HCT116 (cell line): ENCODE results near the gene WDPCP. TPM values are rescaled to one million over a fixed set of nuclear protein-coding genes. Genes with fewer than 3 reads are reported as not detected.
"Not testable (repeated sequence)": the region's sequence is repeated elsewhere in the genome, so short reads cannot be mapped to it uniquely, and the experiment has no call there.

Experiments
- ATAC-seq: fragments of 200-7000 bp; cut with Tn5 transposase; 2 replicates; pipeline ENCODE4 v1.9.1; 2020; ENCODE audit warnings: mild to moderate bottlenecking, moderate library complexity
- BruUV-seq: library from RNA; stranded (reverse); fragments of 400-500 nt; replicated peaks from 2 replicates; lab custom pipeline; 2021; lab: Mats Ljungman, UMichigan
- CTCF ChIA-PET: fragments of 300-600 bp; sonication (Branson Sonifier 250); formaldehyde crosslinking; loops from one replicate; lab custom pipeline; 2021; ENCODE audit warnings: antibody characterized with exemption; lab: Charles Lee
- POLR2A ChIA-PET: fragments of 300-600, 350-600 bp; sonication (Branson Sonifier 250); formaldehyde crosslinking; loops from one replicate; lab custom pipeline; 2021; ENCODE audit warnings: antibody characterized with exemption; lab: Charles Lee
- RAD21 ChIA-PET, 2 experiments: fragments of 300-600 bp; sonication (Branson Sonifier 250); formaldehyde crosslinking; loops; one replicate each; lab custom pipeline; 2023; ENCODE audit warnings: low total read pairs in 2 of 2; ENCODE audit not compliant: uncharacterized antibody in 2 of 2, unreplicated experiment in 2 of 2, low non-redundant PET in 1 of 2; lab: Charles Lee
- DNase-seq: peaks from one replicate; pipeline ENCODE4 v3.0.0-alpha.2; 2010; ENCODE audit warnings: low read depth, low spot score
- H2AFZ ChIP-seq: fragments of 200-600 bp; shearing (Covaris generic), sonication (generic); 2 replicates; pipeline ENCODE4 v1.6.1; 2017; ENCODE audit warnings: low read depth, mixed run types, mixed read lengths, antibody characterized with exemption, low read length; ENCODE audit not compliant: poor library complexity, severe bottlenecking
- H3K27ac ChIP-seq: 2 replicates; pipeline ENCODE4 v1.5.1; 2012; ENCODE audit warnings: low read depth, low read length
- H3K27me3 ChIP-seq: fragments of 200-600 bp; sonication (generic); 2 replicates; pipeline ENCODE4 v1.6.1; 2016; ENCODE audit warnings: mixed run types, low read length, mixed read lengths; ENCODE audit not compliant: insufficient read depth
- H3K36me3 ChIP-seq, 2 experiments: fragments of 200-500 bp in 1 of 2; fragments of 200-600 bp in 1 of 2; sonication (Bioruptor generic) in 1 of 2; sonication (generic) in 1 of 2; 2 replicates each; pipeline versions ENCODE4 v1.5.1 to v1.6.1; 2014 to 2016; ENCODE audit warnings: low read length in 2 of 2, inconsistent platforms in 1 of 2, mixed read lengths in 1 of 2, mixed run types in 1 of 2; ENCODE audit not compliant: insufficient read depth in 2 of 2, control insufficient read depth in 1 of 2
- H3K4me1 ChIP-seq, 2 experiments: fragments of 200-600 bp in 1 of 2; sonication (generic) in 1 of 2; 2 replicates each; pipeline versions ENCODE4 v1.5.1 to v1.6.1; 2012 to 2017; ENCODE audit warnings: low read length in 2 of 2, inconsistent platforms in 1 of 2, mild to moderate bottlenecking in 1 of 2, mixed read lengths in 1 of 2, mixed run types in 1 of 2, moderate library complexity in 1 of 2; ENCODE audit not compliant: insufficient read depth in 2 of 2, control insufficient read depth in 1 of 2
- H3K4me2 ChIP-seq: fragments of 200-600 bp; sonication (generic); 2 replicates; pipeline ENCODE4 v1.6.1; 2017; ENCODE audit warnings: mixed run types, low read length, mixed read lengths
- H3K4me3 ChIP-seq, 2 experiments: fragments of 200-600 bp in 1 of 2; sonication (generic) in 1 of 2; replicated peaks in 1 of 2; 2 replicates each; pipeline ENCODE4 v1.5.1; 2011 to 2016; ENCODE audit warnings: low read length in 2 of 2, control low read depth in 1 of 2, low read depth in 1 of 2, mild to moderate bottlenecking in 1 of 2, mixed read lengths in 1 of 2, mixed run types in 1 of 2
- H3K79me2 ChIP-seq: fragments of 200-600 bp; sonication (generic); 2 replicates; pipeline ENCODE4 v1.6.1; 2017; ENCODE audit warnings: mild to moderate bottlenecking, mixed run types, low read length, moderate library complexity, mixed read lengths; ENCODE audit not compliant: insufficient read depth
- H3K9ac ChIP-seq: fragments of 200-600 bp; sonication (generic); 2 replicates; pipeline ENCODE4 v1.6.1; 2016; ENCODE audit warnings: low read length, mixed read lengths
- H3K9me2 ChIP-seq: fragments of 200-600 bp; sonication (generic), shearing (Covaris generic); 2 replicates; pipeline ENCODE4 v1.6.1; 2017; ENCODE audit warnings: mixed run types, mild to moderate bottlenecking, moderate library complexity; ENCODE audit not compliant: insufficient read depth
- H3K9me3 ChIP-seq, 2 experiments: fragments of 200-500 bp in 1 of 2; fragments of 200-600 bp in 1 of 2; sonication (Bioruptor generic) in 1 of 2; sonication (generic) in 1 of 2; 2 replicates each; pipeline ENCODE4 v1.6.1; 2014 to 2017; ENCODE audit warnings: low read length in 2 of 2, mixed read lengths in 2 of 2, inconsistent platforms in 1 of 2, low read depth in 1 of 2, mild to moderate bottlenecking in 1 of 2, mixed run types in 1 of 2, moderate library complexity in 1 of 2; ENCODE audit not compliant: control insufficient read depth in 1 of 2, insufficient read depth in 1 of 2
- H4K20me1 ChIP-seq: fragments of 200-600 bp; sonication (generic), shearing (Covaris generic); 2 replicates; pipeline ENCODE4 v1.6.1; 2017; ENCODE audit warnings: mixed run types, mild to moderate bottlenecking, moderate library complexity; ENCODE audit not compliant: insufficient read depth
- CBX3 ChIP-seq: IDR thresholded peaks from 2 replicates; pipeline ENCODE4 v1.6.1; 2012; ENCODE audit warnings: low read depth
- CEBPB ChIP-seq: IDR thresholded peaks from 2 replicates; pipeline ENCODE4 v1.6.1; 2012; ENCODE audit warnings: low read depth
- EGR1 ChIP-seq: IDR thresholded peaks from 2 replicates; pipeline ENCODE4 v1.6.1; 2012; ENCODE audit warnings: low read depth
- ELF1 ChIP-seq: IDR thresholded peaks from 2 replicates; pipeline ENCODE4 v1.6.1; 2012; ENCODE audit warnings: low read depth, borderline replicate concordance
- EZH2 ChIP-seq: fragments of 200-600 bp; sonication (generic); IDR thresholded peaks from 2 replicates; pipeline ENCODE4 v1.6.1; 2017; ENCODE audit warnings: antibody characterized with exemption, mixed run types
- EZH2phosphoT487 ChIP-seq: fragments of 200-600 bp; IDR thresholded peaks from 2 replicates; pipeline ENCODE4 v1.6.1; 2018; ENCODE audit warnings: antibody characterized with exemption, borderline replicate concordance
- FOSL1 ChIP-seq: IDR thresholded peaks from 2 replicates; pipeline ENCODE4 v1.6.1; 2012; ENCODE audit warnings: low read depth
- JUND ChIP-seq: IDR thresholded peaks from 2 replicates; pipeline ENCODE4 v1.6.1; 2012
- POLR2AphosphoS5 ChIP-seq: IDR thresholded peaks from 2 replicates; pipeline ENCODE4 v1.6.1; 2011; ENCODE audit warnings: mild to moderate bottlenecking, low read depth, low read length, moderate library complexity
- RAD21 ChIP-seq: IDR thresholded peaks from 2 replicates; pipeline ENCODE4 v1.6.1; 2012; ENCODE audit warnings: low read depth, mild to moderate bottlenecking
- SP1 ChIP-seq: IDR thresholded peaks from 2 replicates; pipeline ENCODE4 v1.6.1; 2012; ENCODE audit warnings: low read depth
- SRF ChIP-seq: IDR thresholded peaks from 2 replicates; pipeline ENCODE4 v1.6.1; 2012; ENCODE audit warnings: low read depth
- TCF7L2 ChIP-seq: IDR thresholded peaks from 2 replicates; pipeline ENCODE4 v1.7.0; 2011; ENCODE audit warnings: borderline replicate concordance, inconsistent platforms; ENCODE audit not compliant: insufficient read depth, insufficient read length; ENCODE audit errors: extremely low read depth
- ZFX ChIP-seq: fragments of 450-650 bp; IDR thresholded peaks from 2 replicates; pipeline ENCODE4 v1.6.1; 2017
- ZNF274 ChIP-seq: fragments of 200-500 bp; sonication (Bioruptor generic); IDR thresholded peaks from 2 replicates; pipeline ENCODE4 v1.6.1; 2014; ENCODE audit warnings: mild to moderate bottlenecking, low read depth, low read length, inconsistent platforms
- intact Hi-C: fragments of 100-400 bp; cut with micrococcal nuclease; formaldehyde crosslinking; loops from 2 replicates; pipeline ENCODE4 v1.10.0; 2022
- total RNA-seq: library from RNA; stranded (reverse); gene quantifications from one replicate; pipeline ENCODE4 v1.2.1, GENCODE V29; 2021; ENCODE audit not compliant: unreplicated experiment
- TF ChIP-seq, protein P1 (sequence below), 3 experiments: fragments of 200-600 bp in 1 of 3; sonication (generic) in 1 of 3; IDR thresholded peaks in 2 of 3; conservative IDR thresholded peaks in 1 of 3; 2 replicates each; pipeline ENCODE4 v1.5.1; 2012 to 2017; ENCODE audit warnings: low read depth in 2 of 3, low read length in 2 of 3, antibody characterized with exemption in 1 of 3, borderline replicate concordance in 1 of 3, control low read depth in 1 of 3, mild to moderate bottlenecking in 1 of 3, mixed read lengths in 1 of 3, mixed run types in 1 of 3, moderate library complexity in 1 of 3; ENCODE audit not compliant: insufficient read depth in 1 of 3

Gene WDPCP
- total RNA-seq, 1 experiment from 2014 or later = 4.1 TPM

GRCh38 chr2:63469313-63469712 is 119.0 kb downstream of the WDPCP start:
- CTCF ChIA-PET, H3K79me2 ChIP-seq, POLR2A ChIA-PET, H3K36me3 ChIP-seq, ATAC-seq, H4K20me1 ChIP-seq, H3K27me3 ChIP-seq, H3K9me2 ChIP-seq, H3K4me1 ChIP-seq, H2AFZ ChIP-seq, DNase-seq, H3K4me2 ChIP-seq, H3K4me3 ChIP-seq, H3K27ac ChIP-seq, H3K9me3 ChIP-seq, H3K9ac ChIP-seq, BruUV-seq, RAD21 ChIA-PET, intact Hi-C loops: not testable (repeated sequence)

GRCh38 chr2:63465633-63466032 is 122.6 kb downstream of the WDPCP start:
- H3K79me2 ChIP-seq = no peaks in the 10 kb centered on the region
- no peaks in the 10 kb centered on the region for H3K36me3 ChIP-seq
- no peak for ATAC-seq
- no peaks in the 10 kb centered on the region for H3K9me3 ChIP-seq
- no peak overlapping the region for H3K4me2 ChIP-seq
- H3K9ac ChIP-seq = no peak overlapping the region
- no peak overlapping the region for H3K27ac ChIP-seq
- intact Hi-C loops = no loop called here
- H3K27me3 ChIP-seq = no peaks in the 10 kb centered on the region
- ChIA-PET RAD21 (no interaction called here), CTCF (interaction anchor here (0.9 kb wide), 1 partner anchor 22 kb away, joined by 3 read pairs; no protein-coding TSS in a partner anchor), POLR2A (no interaction called here)
- H3K4me3 ChIP-seq = no peak overlapping the region
- H4K20me1 ChIP-seq = no peaks in the 10 kb centered on the region
- H3K4me1 ChIP-seq = no peaks in the 10 kb centered on the region
- BruUV-seq = no TSS peak
- TF ChIP-seq ZFX = no peak
- no peak for TF ChIP-seq POLR2AphosphoS5
- no peak for TF ChIP-seq EZH2phosphoT487
- TF ChIP-seq FOSL1 = no peak
- TF ChIP-seq CBX3 = no peak
- no peak for TF ChIP-seq CEBPB
- no peak for TF ChIP-seq EGR1
- no peak for TF ChIP-seq JUND
- no peak for TF ChIP-seq ZNF274
- TF ChIP-seq SRF = no peak
- TF ChIP-seq SP1 = no peak
- no peak for TF ChIP-seq ELF1
- TF ChIP-seq, protein P1, sequence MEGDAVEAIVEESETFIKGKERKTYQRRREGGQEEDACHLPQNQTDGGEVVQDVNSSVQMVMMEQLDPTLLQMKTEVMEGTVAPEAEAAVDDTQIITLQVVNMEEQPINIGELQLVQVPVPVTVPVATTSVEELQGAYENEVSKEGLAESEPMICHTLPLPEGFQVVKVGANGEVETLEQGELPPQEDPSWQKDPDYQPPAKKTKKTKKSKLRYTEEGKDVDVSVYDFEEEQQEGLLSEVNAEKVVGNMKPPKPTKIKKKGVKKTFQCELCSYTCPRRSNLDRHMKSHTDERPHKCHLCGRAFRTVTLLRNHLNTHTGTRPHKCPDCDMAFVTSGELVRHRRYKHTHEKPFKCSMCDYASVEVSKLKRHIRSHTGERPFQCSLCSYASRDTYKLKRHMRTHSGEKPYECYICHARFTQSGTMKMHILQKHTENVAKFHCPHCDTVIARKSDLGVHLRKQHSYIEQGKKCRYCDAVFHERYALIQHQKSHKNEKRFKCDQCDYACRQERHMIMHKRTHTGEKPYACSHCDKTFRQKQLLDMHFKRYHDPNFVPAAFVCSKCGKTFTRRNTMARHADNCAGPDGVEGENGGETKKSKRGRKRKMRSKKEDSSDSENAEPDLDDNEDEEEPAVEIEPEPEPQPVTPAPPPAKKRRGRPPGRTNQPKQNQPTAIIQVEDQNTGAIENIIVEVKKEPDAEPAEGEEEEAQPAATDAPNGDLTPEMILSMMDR (IDR thresholded peaks at IDR 0.05 in 2 of 3, conservative IDR thresholded peaks at IDR 0.05 in 1 of 3; ENCODE audit: borderline replicate concordance in 1 of 3, insufficient read depth in 1 of 3, low read depth in 2 of 3, low read length in 2 of 3) = no peak
- no peak for TF ChIP-seq EZH2
- no peak for TF ChIP-seq TCF7L2
- no peak for TF ChIP-seq RAD21
- no peaks in the 10 kb centered on the region for H3K9me2 ChIP-seq
- DNase-seq = no peak
- H2AFZ ChIP-seq = no peak overlapping the region
